GM12878 (cell line): ENCODE measurements around the gene ZNRF3. TPM values are rescaled to one million over a fixed set of nuclear protein-coding genes. Genes with fewer than 3 reads are reported as not detected.

Experiments
- ATAC-seq: fragments of 200-7000 bp; cut with Tn5 transposase; 3 replicates; pipeline ENCODE4 v1.9.1; 2020; ENCODE audit warnings: mild to moderate bottlenecking, moderate library complexity
- BruUV-seq: library from RNA; stranded (reverse); fragments of 400-500 nt; replicated peaks from 2 replicates; lab custom pipeline; 2021; lab: Mats Ljungman, UMichigan
- CTCF ChIA-PET: fragments of 300-600 bp; sonication (Branson Sonifier 250); formaldehyde crosslinking; extraction: SDS; loops from one replicate; lab custom pipeline; 2021; ENCODE audit warnings: inconsistent platforms; lab: Yijun Ruan, JAX
- POLR2A ChIA-PET: fragments of 350-600 bp; formaldehyde crosslinking; extraction: SDS; loops from one replicate; lab custom pipeline; 2021; ENCODE audit warnings: inconsistent platforms; lab: Charles Lee
- RAD21 ChIA-PET: fragments of 300-600 bp; sonication (Branson Sonifier 250); formaldehyde crosslinking; loops from one replicate; lab custom pipeline; 2023; ENCODE audit warnings: antibody characterized with exemption; ENCODE audit not compliant: unreplicated experiment; lab: Charles Lee
- SMC1A ChIA-PET: fragments of 300-600 bp; sonication (Branson Sonifier 250); formaldehyde crosslinking; loops from one replicate; lab custom pipeline; 2023; ENCODE audit not compliant: unreplicated experiment, uncharacterized antibody; lab: Charles Lee
- DNase-seq: peaks from one replicate; pipeline ENCODE4 v3.0.0-alpha.2; 2011; ENCODE audit warnings: low read depth, low spot score
- FAIRE-seq: peaks from 3 replicates; lab custom pipeline; 2011; peaks lifted over from hg19 to GRCh38; lab: Jason Lieb, UNC
- H2AFZ ChIP-seq: 2 replicates; pipeline ENCODE4 v1.6.0; 2011; ENCODE audit warnings: low read depth, low read length, control low read depth; ENCODE audit not compliant: control insufficient read depth
- H3K27ac ChIP-seq: 2 replicates; pipeline ENCODE4 v1.5.1; 2011; ENCODE audit warnings: control low read depth; ENCODE audit not compliant: control insufficient read depth, insufficient read depth
- H3K27me3 ChIP-seq, 2 experiments: replicated peaks in 1 of 2; 2 replicates each; pipeline versions ENCODE4 v1.6.0 to v1.6.1; 2011; ENCODE audit warnings: low read length in 1 of 2; ENCODE audit not compliant: control insufficient read depth in 2 of 2, insufficient read depth in 2 of 2
- H3K36me3 ChIP-seq, 2 experiments: 2 replicates each; pipeline ENCODE4 v1.5.1; 2011; ENCODE audit warnings: low read length in 1 of 2; ENCODE audit not compliant: control insufficient read depth in 2 of 2, insufficient read depth in 2 of 2
- H3K4me1 ChIP-seq: 2 replicates; pipeline ENCODE4 v1.6.1; 2011; ENCODE audit warnings: mild to moderate bottlenecking, low read length, moderate library complexity, mixed read lengths; ENCODE audit not compliant: control insufficient read depth, insufficient read depth
- H3K4me2 ChIP-seq: 2 replicates; pipeline ENCODE4 v1.6.0; 2011; ENCODE audit warnings: control low read depth; ENCODE audit not compliant: control insufficient read depth, insufficient read depth
- H3K4me3 ChIP-seq: fragments of 200-600 bp; sonication (generic); 2 replicates; pipeline ENCODE4 v1.5.1; 2016
- H3K79me2 ChIP-seq: 2 replicates; pipeline ENCODE4 v1.6.0; 2011; ENCODE audit warnings: low read length; ENCODE audit not compliant: control insufficient read depth, insufficient read depth
- H3K9ac ChIP-seq: 2 replicates; pipeline ENCODE4 v1.8.0; 2011; ENCODE audit warnings: low read length, control low read depth, mixed read lengths; ENCODE audit not compliant: control insufficient read depth, insufficient read depth
- H3K9me3 ChIP-seq: replicated peaks from 3 replicates; pipeline ENCODE4 v1.5.1; 2011; ENCODE audit warnings: mild to moderate bottlenecking, low read length; ENCODE audit not compliant: control insufficient read depth, insufficient read depth
- H4K20me1 ChIP-seq: 2 replicates; pipeline ENCODE4 v1.6.0; 2011; ENCODE audit not compliant: control insufficient read depth, insufficient read depth
- CEBPB ChIP-seq, 2 experiments: fragments of 150-350 bp in 1 of 2; IDR thresholded peaks; 2 replicates each; pipeline ENCODE4 v1.6.1; 2012 to 2014; ENCODE audit warnings: low read depth in 2 of 2, low read length in 2 of 2, borderline replicate concordance in 1 of 2, inconsistent platforms in 1 of 2
- DPF2 ChIP-seq: fragments of 450-650 bp; IDR thresholded peaks from 2 replicates; pipeline ENCODE4 v1.6.1; 2017; ENCODE audit warnings: mild to moderate bottlenecking
- JUNB ChIP-seq: IDR thresholded peaks from 2 replicates; pipeline ENCODE4 v1.6.1; 2016; ENCODE audit warnings: antibody characterized with exemption, mild to moderate bottlenecking
- POLR2AphosphoS5 ChIP-seq: IDR thresholded peaks from 2 replicates; pipeline ENCODE4 v1.6.1; 2011; ENCODE audit warnings: mild to moderate bottlenecking, low read length, inconsistent platforms
- ZNF622 ChIP-seq: fragments of 450-650 bp; IDR thresholded peaks from 2 replicates; pipeline ENCODE4 v1.6.1; 2017; ENCODE audit warnings: mild to moderate bottlenecking, inconsistent platforms
- WGBS: methylation state at CpG from one replicate; pipeline ENCODE4 v1.1.6; 2016; ENCODE audit warnings: low lambda C conversion rate; ENCODE audit not compliant: insufficient replicate concordance, insufficient coverage; ENCODE audit errors: missing lambda C conversion rate; 5-methylcytosine and 5-hydroxymethylcytosine counted together
- in situ Hi-C: fragments of 300-500 bp; cut with MboI; formaldehyde crosslinking; loops from 9 replicates; pipeline ENCODE4 v1.14.3; 2018; ENCODE audit warnings: mixed read lengths
- intact Hi-C: fragments of 100-400 bp; cut with micrococcal nuclease; formaldehyde crosslinking; loops from one replicate; pipeline ENCODE4 v1.14.2; 2022; ENCODE audit not compliant: unreplicated experiment
- polyA plus RNA-seq, 11 experiments: library from polyadenylated mRNA; depleted of rRNA in 4 of 11; unstranded in 6 of 11; stranded (reverse) in 5 of 11; fragments of >200 nt; fragmentation: Nextera tagmentation in 4 of 11; fragmentation: Illumina TruSeq in 1 of 11; extraction: Ambion mirVana in 4 of 11; extraction: Trizol in 1 of 11; gene quantifications; 1 replicate in 1 of 11; 2 replicates in 10 of 11; pipeline versions ENCODE4 v1.2.1 to v1.2.3, GENCODE V29; 2011 to 2016; ENCODE audit warnings: inconsistent platforms in 2 of 11, missing spikeins in 2 of 11, low read depth in 1 of 11
- total RNA-seq, 4 experiments: library from RNA; depleted of rRNA in 3 of 4; stranded (reverse); fragments of >200 nt in 3 of 4; fragmentation: Illumina TruSeq in 1 of 4; extraction: Trizol in 1 of 4; gene quantifications; 2 replicates each; pipeline versions ENCODE4 v1.2.1 to v1.2.3, GENCODE V29; 2013 to 2021

Gene ZNRF3
- total and polyA plus RNA-seq, 10 of the 15 experiments (the other 5 are each of a cell fraction or from before 2014, with no cell fraction given), result 0.05 to 2.4 (median 0.46) TPM

- 28% methylated on average over 3 of the region's 3 CpGs for WGBS
- no TSS peak for BruUV-seq
- SMC1A ChIA-PET, result interaction anchor here (0.7 to 4.8 kb wide), 7 partner anchors 8 to 105 kb away, joined by 3 to 40 read pairs (median 4); no protein-coding TSS in a partner anchor
- Histone ChIP-seq H3K27ac (no peak overlapping the region), H3K9me3 (no peaks in the 10 kb centered on the region; the same call in 2 of the 3 replicates), H3K79me2 (no peaks in the 10 kb centered on the region), H3K36me3 (no peaks in the 10 kb centered on the region), H3K27me3 (no peaks in the 10 kb centered on the region), H2AFZ (no peak overlapping the region), H3K4me2 (no peak overlapping the region), H3K4me3 (no peak overlapping the region), H4K20me1 (no peaks in the 10 kb centered on the region), H3K4me1 (no peaks in the 10 kb centered on the region), H3K9ac (no peak overlapping the region)
- no peak for FAIRE-seq
- CTCF ChIA-PET, result interaction anchor here (0.6 to 1.5 kb wide), 4 partner anchors 8 to 22 kb away, joined by 3 to 4 read pairs (median 3); no protein-coding TSS in a partner anchor
- intact Hi-C loops, result no loop called here
- RAD21 ChIA-PET, result interaction anchor here (0.5 to 1.4 kb wide), 7 partner anchors 8 to 78 kb away, joined by 3 to 6 read pairs (median 3); no protein-coding TSS in a partner anchor
- POLR2A ChIA-PET, result interaction anchor here (0.6 kb wide), 1 partner anchor 15 kb away, joined by 10 read pairs; no protein-coding TSS in a partner anchor
- no peak for ATAC-seq
- in situ Hi-C loops, result no loop called here
- TF ChIP-seq ZNF622 (no peak), POLR2AphosphoS5 (no peak), CEBPB (IDR thresholded peaks at IDR 0.05; ENCODE audit: borderline replicate concordance in 1 of 2, low read depth in 2 of 2, low read length in 2 of 2) (no peak), JUNB (no peak)
- DNase-seq, result no peak
Observed at GRCh38 chr22:28985581-28986290, 102.4 kb downstream of the ZNRF3 start.

DNA sequence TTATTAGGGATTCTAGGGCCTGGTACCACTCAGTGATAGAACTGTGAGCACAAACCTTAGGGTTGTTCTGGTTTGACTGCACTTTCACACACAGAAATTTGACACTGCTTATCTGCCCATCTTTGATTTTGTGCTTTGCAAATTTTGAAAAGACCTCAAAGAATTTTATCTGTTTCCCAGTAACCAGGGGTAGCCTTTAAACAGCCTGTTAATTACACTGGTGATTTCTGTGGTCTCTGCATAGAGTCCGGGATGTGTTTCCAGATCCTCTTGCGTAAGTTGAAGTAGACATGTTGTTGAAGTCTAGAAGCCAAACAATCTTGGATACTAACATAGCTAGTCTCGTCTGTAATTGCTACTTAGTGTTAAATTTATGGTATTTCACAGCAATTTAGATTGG, 103.0 kb downstream of the ZNRF3 start:
- TF ChIP-seq DPF2, result no peak
- TF ChIP-seq, all 136 proteins: peak for 0
- Histone ChIP-seq H3K79me2 (no peaks in the 10 kb centered on the region), H3K27me3 (no peaks in the 10 kb centered on the region), H3K4me1 (no peaks in the 10 kb centered on the region), H3K36me3 (no peaks in the 10 kb centered on the region), H3K9me3 (no peaks in the 10 kb centered on the region; the same call in 2 of the 3 replicates), H4K20me1 (no peaks in the 10 kb centered on the region), H3K27ac (no peak overlapping the region), H3K4me3 (no peak overlapping the region), H3K4me2 (no peak overlapping the region), H3K9ac (no peak overlapping the region), H2AFZ (no peak overlapping the region)
- ChIA-PET POLR2A (interaction anchor here (0.6 to 0.7 kb wide), 2 partner anchors 12 to 14 kb away, joined by 3 to 10 read pairs; no protein-coding TSS in a partner anchor), RAD21 (interaction anchor here (0.5 to 1.4 kb wide), 8 partner anchors 9 to 78 kb away, joined by 3 to 6 read pairs (median 3); no protein-coding TSS in a partner anchor), CTCF (interaction anchor here (0.6 to 1.3 kb wide), 3 partner anchors 9 to 20 kb away, joined by 3 to 4 read pairs (median 3); no protein-coding TSS in a partner anchor), SMC1A (interaction anchor here (0.7 to 4.8 kb wide), 8 partner anchors 8 to 106 kb away, joined by 3 to 40 read pairs (median 4); no protein-coding TSS in a partner anchor)
- BruUV-seq, result no TSS peak
- DNase-seq (no peak), ATAC-seq (no peak), FAIRE-seq (no peak)
- in situ Hi-C loops, result no loop called here
- 58% methylated on average over 3 of the region's 3 CpGs for WGBS
- intact Hi-C loops, result no loop called here
